C4-2B (cell line): ENCODE data around the gene PGRMC1.

ENCODE experiments used
- CTCF ChIP-seq: fragments of 450-650 bp; conservative IDR thresholded peaks from 2 replicates; pipeline ENCODE4 v1.5.1; 2017; ENCODE audit warnings: mild to moderate bottlenecking
- ZFX ChIP-seq: fragments of 450-650 bp; IDR thresholded peaks from 2 replicates; pipeline ENCODE4 v1.6.1; 2017

- TF ChIP-seq CTCF (no peak), ZFX (no peak)
Measured at GRCh38 chrX:119252716-119253115, 16.6 kb downstream of the PGRMC1 start.
